ENCODE data around the gene HSD17B8.

The HSD17B8 gene

GRCh38 chr6:33192671-33193602 lies 11.5 kb upstream of the HSD17B8 start:
- peak; percentile 31 to 32 for DNase-seq

DNA sequence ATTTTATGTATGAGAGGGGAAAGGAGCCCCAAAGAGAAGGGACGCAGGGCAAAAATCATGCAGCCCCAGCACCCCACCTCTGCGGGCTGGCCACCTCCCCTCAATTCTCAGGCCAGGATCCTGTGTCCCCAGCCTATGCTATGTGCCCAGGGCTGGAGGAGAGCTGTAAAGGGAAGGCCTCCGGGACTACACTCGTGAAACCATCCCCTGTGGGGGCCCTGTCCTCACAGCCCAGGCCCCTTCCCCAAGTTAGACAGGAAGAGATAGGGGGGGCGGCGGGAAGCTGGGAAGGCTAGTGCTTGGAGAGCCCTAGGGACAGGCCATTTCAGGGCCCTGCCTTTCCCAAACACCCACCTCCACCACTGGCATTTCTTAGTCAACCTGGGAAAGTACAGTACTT lies 10.8 kb upstream of the HSD17B8 start:
- no peak for DNase-seq

- no peak for DNase-seq
These were observed 9.9 kb upstream of the HSD17B8 start for GRCh38 chr6:33194431-33194979.

DNA sequence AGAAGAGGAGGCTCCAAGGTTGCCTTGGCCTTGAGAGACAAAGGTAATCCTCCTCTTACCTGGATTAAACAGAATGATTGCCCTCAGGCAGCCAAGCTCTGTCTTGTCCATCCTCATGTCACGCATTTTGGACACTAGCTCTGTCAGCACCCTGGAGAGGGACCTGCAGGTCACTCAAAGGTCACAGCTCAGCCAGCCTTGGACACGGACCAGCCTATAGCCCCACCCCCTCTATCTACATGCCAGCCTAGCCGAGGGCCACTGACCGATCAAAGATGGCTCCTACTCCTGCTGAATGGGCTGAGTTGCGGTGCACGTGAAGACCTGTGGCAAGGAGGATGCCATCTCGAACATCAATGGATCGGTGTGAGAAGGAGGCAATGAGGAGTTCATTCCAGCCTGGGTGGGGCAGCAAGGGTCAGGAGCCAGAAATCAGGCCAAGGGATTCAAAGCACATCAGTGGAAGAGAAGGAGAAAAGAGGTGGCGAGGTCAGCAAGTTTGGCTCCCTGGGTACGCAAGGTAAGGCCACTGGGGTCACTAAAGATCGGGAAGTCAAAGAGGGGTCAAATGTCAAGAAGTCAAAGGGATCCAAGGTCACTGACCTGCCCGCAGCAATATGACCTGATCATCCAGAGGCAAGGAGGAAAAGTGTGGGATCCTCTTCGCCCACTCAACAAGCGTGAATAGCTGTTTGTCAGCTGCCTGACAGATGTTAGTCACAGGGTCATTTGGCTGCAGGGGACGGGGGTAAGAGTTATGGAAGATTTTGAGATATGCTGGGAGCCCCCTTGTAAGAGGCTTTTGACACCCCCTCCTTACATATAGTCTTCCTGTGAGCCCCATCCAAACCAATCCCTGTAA lies 8.9 kb upstream of the HSD17B8 start:
- no peak for DNase-seq

DNA sequence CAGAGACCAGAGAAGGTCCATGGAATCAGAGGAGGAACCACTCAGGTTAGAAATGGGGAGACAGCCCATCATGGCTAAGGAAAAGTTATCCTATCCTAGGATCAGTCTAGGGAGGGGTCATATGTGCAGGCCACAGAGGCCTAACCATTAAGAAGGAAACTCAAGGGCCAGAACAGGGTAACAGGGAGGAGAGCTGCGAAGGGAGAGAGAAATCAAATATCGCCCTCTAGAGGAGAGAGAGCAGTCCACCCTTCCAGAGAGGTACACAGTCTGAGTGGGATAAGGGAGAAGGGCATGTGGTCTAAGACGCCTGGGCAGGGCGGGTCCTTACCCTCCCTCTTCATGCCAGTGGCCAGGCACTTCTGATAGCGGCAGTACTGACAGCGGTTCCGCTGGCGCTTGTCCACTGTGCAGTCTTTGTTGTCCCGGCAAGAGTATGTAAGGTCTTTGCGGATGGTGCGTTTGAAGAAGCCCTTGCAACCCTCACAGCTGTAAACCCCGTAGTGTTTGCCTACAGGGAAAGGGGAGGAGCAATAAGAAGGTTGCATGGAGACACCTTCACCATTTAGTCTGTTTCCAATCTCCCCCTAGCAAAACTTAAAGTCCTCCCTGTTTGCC lies 6.9 kb upstream of the HSD17B8 start:
- peak; percentile 43 to 74 for DNase-seq

- DNase-seq = no peak
These were observed 6.1 kb upstream of the HSD17B8 start for GRCh38 chr6:33198159-33198852.

DNA sequence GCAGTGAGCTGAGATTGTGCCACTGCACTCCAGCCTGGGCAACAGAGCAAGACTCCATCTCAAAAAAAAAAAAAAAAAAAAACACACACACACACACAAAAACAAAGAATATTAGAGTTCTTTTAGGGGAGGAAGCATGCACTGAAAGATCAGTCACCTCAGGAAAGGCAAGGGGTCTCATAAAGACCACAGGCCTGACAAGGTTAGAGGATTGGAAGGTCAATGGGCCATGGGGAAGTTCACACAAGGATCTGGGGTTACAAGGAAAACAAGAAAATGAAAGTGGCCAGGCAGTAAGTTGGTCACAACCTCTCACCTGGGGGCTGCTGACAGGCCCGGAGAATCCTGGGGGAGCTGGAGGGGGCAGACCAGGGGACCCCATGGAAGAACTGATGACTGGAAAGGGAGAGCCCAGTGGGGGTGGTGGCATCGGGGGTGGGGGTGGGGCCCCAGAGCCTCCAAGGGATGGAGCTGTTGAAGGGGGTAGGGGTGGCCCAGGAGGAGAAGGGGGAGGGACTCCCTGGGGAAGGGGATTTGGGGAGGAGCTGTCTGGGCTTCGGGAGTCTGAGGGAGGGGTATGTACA lies 5.5 kb upstream of the HSD17B8 start:
- no peak for DNase-seq

GRCh38 chr6:33199687-33200218 lies 4.7 kb upstream of the HSD17B8 start:
- peak in 1 of 2 donors; percentile 74 for DNase-seq

DNA sequence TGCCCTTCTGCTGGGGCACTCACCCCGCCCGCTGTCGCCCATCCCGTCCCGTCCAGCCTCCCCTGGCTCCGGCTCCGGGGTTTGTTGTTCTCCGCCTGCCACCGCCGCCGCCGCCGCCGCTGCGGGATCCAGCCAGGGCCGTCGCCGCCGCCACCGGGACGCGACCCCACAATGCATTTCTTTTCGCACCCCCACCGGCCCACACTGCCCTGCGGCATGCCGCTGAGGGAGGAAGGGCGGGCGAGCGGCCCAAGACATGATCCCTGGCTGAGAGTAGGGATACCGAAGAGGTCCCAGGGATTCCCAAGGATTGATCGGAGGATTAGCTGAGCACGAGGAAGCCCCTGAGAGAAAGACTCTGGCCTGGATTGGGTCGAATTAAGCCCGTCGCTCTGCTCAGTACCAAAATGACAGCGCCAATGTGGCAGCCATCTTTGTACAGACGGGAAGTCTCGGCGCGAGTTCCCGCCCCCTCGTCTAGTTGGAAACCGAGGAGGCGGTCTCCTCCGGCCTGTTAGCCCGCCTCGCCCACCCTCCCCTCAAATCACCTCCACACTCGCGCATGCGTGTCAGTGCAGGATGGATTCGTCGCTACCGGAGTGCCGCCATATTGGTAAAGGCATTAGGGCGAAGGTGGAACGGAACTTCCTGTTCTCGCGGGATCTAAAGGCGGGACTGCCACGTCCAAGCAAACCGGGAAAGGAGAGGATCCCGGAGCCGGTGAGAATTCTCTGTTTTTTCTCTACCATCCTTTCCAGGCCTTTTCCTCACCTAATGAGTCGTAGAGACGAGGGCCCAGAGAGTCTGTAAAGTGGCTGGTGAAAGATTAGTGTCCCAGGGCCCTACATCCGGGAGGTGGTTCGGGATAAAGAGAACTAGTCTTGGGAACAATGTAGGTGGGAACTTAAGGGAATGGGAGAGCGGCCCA lies 4.0 kb upstream of the HSD17B8 start, which contains the start of the genes RXRB and SLC39A7:
RXRB (minus strand) TSS at position 447 of the 928 bp plus-strand sequence; CDS start at position 258, 189 bp downstream.
SLC39A7 (plus strand) TSS at position 649 of the 928 bp plus-strand sequence. CDS start 379 bp downstream, outside the sequence.
- peak; percentile 99 for DNase-seq

- DNase-seq = no peak
These were observed 3.3 kb upstream of the HSD17B8 start for GRCh38 chr6:33201147-33201545.

GRCh38 chr6:33201935-33202334 lies 2.5 kb upstream of the HSD17B8 start:
- no peak for DNase-seq

GRCh38 chr6:33202799-33203198 lies 1.7 kb upstream of the HSD17B8 start:
- no peak for DNase-seq

- no peak for DNase-seq
These were observed 851 bp upstream of the HSD17B8 start for GRCh38 chr6:33203443-33204164.

- no peak for DNase-seq
These were observed 365 bp upstream of the HSD17B8 start for GRCh38 chr6:33204165-33204414.

DNA sequence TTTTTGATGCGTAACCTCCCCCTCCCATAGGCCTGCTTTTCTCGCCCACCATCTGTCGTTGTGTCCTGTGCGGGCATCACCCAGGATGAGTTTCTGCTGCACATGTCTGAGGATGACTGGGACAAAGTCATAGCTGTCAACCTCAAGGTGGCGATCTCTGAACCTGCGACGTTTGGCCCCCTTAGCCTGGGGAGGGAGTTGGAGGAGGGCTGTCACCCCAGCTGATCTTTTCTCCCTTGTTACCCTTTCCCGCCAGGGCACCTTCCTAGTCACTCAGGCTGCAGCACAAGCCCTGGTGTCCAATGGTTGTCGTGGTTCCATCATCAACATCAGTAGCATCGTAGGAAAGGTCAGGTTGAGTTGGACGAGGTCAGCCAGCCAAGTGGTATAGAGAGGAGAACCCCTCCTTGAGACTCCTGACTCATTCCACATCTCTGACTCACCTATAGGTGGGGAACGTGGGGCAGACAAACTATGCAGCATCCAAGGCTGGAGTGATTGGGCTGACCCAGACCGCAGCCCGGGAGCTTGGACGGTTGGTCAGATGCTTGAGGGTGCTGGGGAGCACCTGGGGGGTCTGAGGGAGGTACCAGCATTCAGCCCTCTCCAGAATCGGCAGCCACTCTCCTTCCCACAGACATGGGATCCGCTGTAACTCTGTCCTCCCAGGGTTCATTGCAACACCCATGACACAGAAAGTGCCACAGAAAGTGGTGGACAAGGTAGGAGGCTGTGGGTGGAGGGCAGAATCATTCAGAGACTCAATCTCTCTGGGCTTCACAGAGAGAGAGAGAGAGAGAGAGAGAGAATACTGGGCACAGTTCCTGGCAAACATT lies 954 bp downstream of the HSD17B8 start:
- no peak for DNase-seq

DNA sequence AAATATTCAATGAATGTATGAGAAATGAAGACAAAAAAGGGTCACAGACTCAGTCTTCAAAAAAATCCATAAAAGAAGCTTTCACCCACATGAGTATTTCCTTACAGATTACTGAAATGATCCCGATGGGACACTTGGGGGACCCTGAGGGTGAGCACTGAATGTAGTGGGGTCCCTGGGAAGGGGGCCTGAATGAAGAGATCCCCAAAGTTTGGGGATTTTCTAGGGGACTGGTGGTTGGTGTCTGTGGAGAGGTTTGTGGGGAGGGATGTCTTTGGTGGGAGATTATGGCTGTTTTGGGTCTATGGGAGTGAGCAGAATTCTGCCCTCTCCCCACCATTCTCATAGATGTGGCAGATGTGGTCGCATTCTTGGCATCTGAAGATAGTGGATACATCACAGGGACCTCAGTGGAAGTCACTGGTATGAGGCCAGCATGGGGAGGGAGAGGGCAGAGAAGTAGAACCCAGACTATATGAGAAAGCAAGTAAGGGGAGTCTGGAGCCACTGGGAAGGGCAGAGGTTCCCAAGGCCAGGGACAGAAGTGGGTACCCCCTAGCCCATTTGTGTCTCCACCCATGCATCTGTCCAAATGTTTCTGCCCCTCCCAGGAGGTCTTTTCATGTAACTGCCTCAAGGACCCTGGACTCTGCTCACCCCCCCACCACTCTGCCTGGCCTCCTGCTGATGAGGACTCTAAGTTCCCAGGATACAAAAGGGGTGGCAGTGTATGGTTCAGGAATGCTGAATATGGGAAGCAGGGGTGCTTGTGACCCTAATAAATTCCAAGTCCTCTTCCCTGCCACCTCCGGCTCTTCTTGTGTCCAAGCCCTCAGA lies 1.8 kb downstream of the HSD17B8 start:
- no peak for DNase-seq

GRCh38 chr6:33206864-33207551 lies 2.6 kb downstream of the HSD17B8 start:
- DNase-seq = no peak
